Neutrophil (primary cell): ENCODE results near the gene PTGFRN.

Experiments
- H3K27ac ChIP-seq: fragments of 200-600 bp; sonication (generic); 2 replicates; pipeline ENCODE4 v1.5.1; 2016; ENCODE audit warnings: mild to moderate bottlenecking, moderate library complexity
- H3K27me3 ChIP-seq: fragments of 200-600 bp; sonication (generic); 2 replicates; pipeline ENCODE4 v1.6.0; 2016; ENCODE audit warnings: mild to moderate bottlenecking
- H3K36me3 ChIP-seq: fragments of 200-600 bp; sonication (generic); 2 replicates; pipeline ENCODE4 v1.5.1; 2017
- H3K4me1 ChIP-seq, 2 experiments: fragments of 200-600 bp in 1 of 2; sonication (generic) in 1 of 2; 1 replicate in 1 of 2; 2 replicates in 1 of 2; pipeline versions ENCODE4 v1.5.1 to v1.6.1; 2013 to 2016; ENCODE audit warnings: low read depth in 1 of 2, low read length in 1 of 2, mild to moderate bottlenecking in 1 of 2, moderate library complexity in 1 of 2; ENCODE audit not compliant: control insufficient read depth in 1 of 2, insufficient read depth in 1 of 2
- H3K4me3 ChIP-seq, 2 experiments: fragments of 200-600 bp in 1 of 2; sonication (generic) in 1 of 2; 1 replicate in 1 of 2; 2 replicates in 1 of 2; pipeline ENCODE4 v1.5.1; 2013 to 2016; ENCODE audit warnings: low read depth in 1 of 2, low read length in 1 of 2, mild to moderate bottlenecking in 1 of 2, moderate library complexity in 1 of 2
- H3K9me3 ChIP-seq: fragments of 200-600 bp; sonication (generic); 2 replicates; pipeline ENCODE4 v1.5.1; 2016
- CTCF ChIP-seq: fragments of 200-600 bp; sonication (generic); IDR thresholded peaks from 2 replicates; pipeline ENCODE4 v1.5.1; 2016; ENCODE audit warnings: antibody characterized with exemption

Gene PTGFRN

GRCh38 chr1:117015724-117016123, 106.0 kb downstream of the PTGFRN start:
- H3K4me1 ChIP-seq: no peaks in the 10 kb centered on the region
- H3K27ac ChIP-seq: no peak overlapping the region
- peaks cover 91% of the 10 kb centered on the region for H3K36me3 ChIP-seq
- TF ChIP-seq CTCF: no peak
- no peaks in the 10 kb centered on the region for H3K27me3 ChIP-seq
- H3K4me3 ChIP-seq: no peak overlapping the region
- H3K9me3 ChIP-seq: peaks cover 3% of the 10 kb centered on the region

- TF ChIP-seq CTCF: no peak
- Histone ChIP-seq H3K4me1 (no peaks in the 10 kb centered on the region), H3K9me3 (peaks cover 3% of the 10 kb centered on the region), H3K27ac (no peak overlapping the region), H3K36me3 (peaks cover 91% of the 10 kb centered on the region), H3K27me3 (no peaks in the 10 kb centered on the region), H3K4me3 (no peak overlapping the region)
These were observed 107.3 kb downstream of the PTGFRN start for GRCh38 chr1:117017062-117017461.

GRCh38 chr1:117017648-117018047, 107.9 kb downstream of the PTGFRN start:
- Histone ChIP-seq H3K9me3 (peaks cover 3% of the 10 kb centered on the region), H3K27me3 (no peaks in the 10 kb centered on the region), H3K4me3 (no peak overlapping the region), H3K4me1 (no peaks in the 10 kb centered on the region), H3K27ac (no peak overlapping the region), H3K36me3 (peaks cover 94% of the 10 kb centered on the region)
- no peak for TF ChIP-seq CTCF

- Histone ChIP-seq H3K9me3 (peaks cover 2% of the 10 kb centered on the region), H3K4me3 (no peak overlapping the region), H3K36me3 (peaks cover 95% of the 10 kb centered on the region), H3K4me1 (no peaks in the 10 kb centered on the region), H3K27me3 (no peaks in the 10 kb centered on the region), H3K27ac (no peak overlapping the region)
- TF ChIP-seq CTCF: no peak
These were observed 110.9 kb downstream of the PTGFRN start for GRCh38 chr1:117020526-117021156.

GRCh38 chr1:117022114-117022513, 112.4 kb downstream of the PTGFRN start:
- Histone ChIP-seq H3K4me1 (no peaks in the 10 kb centered on the region), H3K36me3 (peaks cover 96% of the 10 kb centered on the region), H3K9me3 (no peaks in the 10 kb centered on the region), H3K27me3 (no peaks in the 10 kb centered on the region), H3K4me3 (no peak overlapping the region), H3K27ac (no peak overlapping the region)
- no peak for TF ChIP-seq CTCF
